Left ventricle myocardium inferior (tissue), 1 donor: ENCODE measurements around the gene PDXK. TPM values are rescaled to one million over a fixed set of nuclear protein-coding genes. Genes with fewer than 3 reads are reported as not detected.

ENCODE experiments used
- DNase-seq: peaks from one replicate; pipeline ENCODE4 v3.0.0-alpha.2; 2020
- H3K27ac ChIP-seq: fragments of 200-600 bp; replicated peaks from 2 replicates; pipeline ENCODE4 v1.8.0; 2021
- H3K27me3 ChIP-seq: fragments of 200-600 bp; 2 replicates; pipeline ENCODE4 v1.8.0; 2021; ENCODE audit warnings: low read depth
- H3K36me3 ChIP-seq: fragments of 200-600 bp; 2 replicates; pipeline ENCODE4 v1.8.0; 2021
- H3K4me1 ChIP-seq: fragments of 200-600 bp; 2 replicates; pipeline ENCODE4 v1.8.0; 2021
- H3K4me3 ChIP-seq: fragments of 200-600 bp; 2 replicates; pipeline ENCODE4 v1.8.0; 2021; ENCODE audit warnings: mild to moderate bottlenecking, moderate library complexity
- H3K9me3 ChIP-seq: fragments of 200-600 bp; replicated peaks from 2 replicates; pipeline ENCODE4 v1.8.0; 2021
- CTCF ChIP-seq: fragments of 200-600 bp; IDR thresholded peaks from 2 replicates; pipeline ENCODE4 v1.8.0; 2021; ENCODE audit warnings: antibody characterized with exemption, mild to moderate bottlenecking, borderline replicate concordance
- intact Hi-C: fragments of 100-400 bp; cut with micrococcal nuclease; formaldehyde crosslinking; loops from one replicate; pipeline ENCODE4 v1.11.0; 2022
- total RNA-seq: library from RNA; stranded (reverse); fragmentation: NEBNext Ultra II Directional; extraction: Animal tissue kit (Norgen Biotek cat#: 25700); gene quantifications from one replicate; pipeline ENCODE4 v1.2.1, GENCODE V29; 2021
- donor health status: DM: no; HTN: yes; CAD: no; lungs with severe emphysema.

Gene PDXK
- total RNA-seq, 1 donor from 2014 or later: 88.4 TPM

GRCh38 chr21:43808367-43808766 lies 89.4 kb downstream of the PDXK start:
- intact Hi-C loops: no loop called here
- H3K4me3 ChIP-seq: no peak overlapping the region
- no peaks in the 10 kb centered on the region for H3K27me3 ChIP-seq
- TF ChIP-seq CTCF: no peak
- H3K4me1 ChIP-seq: peaks cover 14% of the 10 kb centered on the region
- peaks cover 9% of the 10 kb centered on the region for H3K36me3 ChIP-seq
- no peak for DNase-seq
- H3K9me3 ChIP-seq: no peaks in the 10 kb centered on the region
- H3K27ac ChIP-seq: no peak overlapping the region

- no peak overlapping the region for H3K27ac ChIP-seq
- intact Hi-C loops: no loop called here
- H3K9me3 ChIP-seq: no peaks in the 10 kb centered on the region
- H3K4me1 ChIP-seq: peaks cover 14% of the 10 kb centered on the region
- peaks cover 5% of the 10 kb centered on the region for H3K36me3 ChIP-seq
- TF ChIP-seq CTCF: no peak
- no peaks in the 10 kb centered on the region for H3K27me3 ChIP-seq
- DNase-seq: no peak
- H3K4me3 ChIP-seq: no peak overlapping the region
These were observed 89.9 kb downstream of the PDXK start for GRCh38 chr21:43808832-43809251.

GRCh38 chr21:43809346-43809799 lies 90.4 kb downstream of the PDXK start:
- Histone ChIP-seq H3K9me3 (no peaks in the 10 kb centered on the region), H3K27ac (no peak overlapping the region), H3K27me3 (no peaks in the 10 kb centered on the region), H3K4me1 (peaks cover 14% of the 10 kb centered on the region), H3K36me3 (no peaks in the 10 kb centered on the region), H3K4me3 (no peak overlapping the region)
- intact Hi-C loops: no loop called here
- DNase-seq: no peak
- TF ChIP-seq CTCF: no peak

GRCh38 chr21:43809853-43810504 lies 91.0 kb downstream of the PDXK start:
- no peak for DNase-seq
- Histone ChIP-seq H3K27me3 (no peaks in the 10 kb centered on the region), H3K9me3 (no peaks in the 10 kb centered on the region), H3K27ac (no peak overlapping the region), H3K4me3 (no peak overlapping the region), H3K36me3 (no peaks in the 10 kb centered on the region), H3K4me1 (peaks cover 14% of the 10 kb centered on the region)
- TF ChIP-seq CTCF: no peak
- intact Hi-C loops: no loop called here

- intact Hi-C loops: no loop called here
- Histone ChIP-seq H3K4me3 (peak overlapping the region; percentile 41), H3K27ac (no peak overlapping the region), H3K27me3 (no peaks in the 10 kb centered on the region), H3K4me1 (peaks cover 14% of the 10 kb centered on the region), H3K9me3 (no peaks in the 10 kb centered on the region), H3K36me3 (no peaks in the 10 kb centered on the region)
- DNase-seq: peak; percentile 87
- peak; percentile 93 for TF ChIP-seq CTCF
These were observed 91.8 kb downstream of the PDXK start for GRCh38 chr21:43810505-43811261.
